BLaER1 (cell line): ENCODE data around the gene SORCS1.

Experiments
- H3K27ac ChIP-seq: shearing (Covaris generic); formaldehyde crosslinking; 2 replicates; pipeline ENCODE4 v1.8.1; 2022
- H3K27me3 ChIP-seq: shearing (Covaris generic); formaldehyde crosslinking; 2 replicates; pipeline ENCODE4 v1.8.1; 2022
- H3K36me3 ChIP-seq: shearing (Covaris generic); formaldehyde crosslinking; 2 replicates; pipeline ENCODE4 v1.8.1; 2022
- H3K4me1 ChIP-seq: shearing (Covaris generic); formaldehyde crosslinking; 2 replicates; pipeline ENCODE4 v1.8.1; 2022
- H3K4me2 ChIP-seq: shearing (Covaris generic); formaldehyde crosslinking; 2 replicates; pipeline ENCODE4 v1.8.1; 2022
- H3K4me3 ChIP-seq: shearing (Covaris generic); formaldehyde crosslinking; 2 replicates; pipeline ENCODE4 v1.8.1; 2022
- H3K9ac ChIP-seq: shearing (Covaris generic); formaldehyde crosslinking; 2 replicates; pipeline ENCODE4 v1.8.1; 2022
- H3K9me3 ChIP-seq: shearing (Covaris generic); formaldehyde crosslinking; 2 replicates; pipeline ENCODE4 v1.8.1; 2022
- H4K20me1 ChIP-seq: shearing (Covaris generic); formaldehyde crosslinking; 2 replicates; pipeline ENCODE4 v1.8.1; 2022
- Cebpa-rat ChIP-seq: shearing (Covaris generic); IDR thresholded peaks from 2 replicates; pipeline ENCODE4 v1.8.1; 2022

SORCS1 gene

GRCh38 chr10:106637873-106638272 lies 526.6 kb downstream of the SORCS1 start:
- no peak overlapping the region for H3K4me3 ChIP-seq
- no peaks in the 10 kb centered on the region for H3K27me3 ChIP-seq
- H3K27ac ChIP-seq = no peak overlapping the region

GRCh38 chr10:106636766-106637491 lies 527.6 kb downstream of the SORCS1 start:
- H3K9ac ChIP-seq = no peak overlapping the region
- H3K4me1 ChIP-seq = peaks cover 28% of the 10 kb centered on the region
- TF ChIP-seq Cebpa-rat = no peak
- H3K4me2 ChIP-seq = peak overlapping the region; percentile 43
- no peaks in the 10 kb centered on the region for H3K9me3 ChIP-seq
- no peak overlapping the region for H3K27ac ChIP-seq
- no peaks in the 10 kb centered on the region for H3K36me3 ChIP-seq
- H3K4me3 ChIP-seq = no peak overlapping the region
- no peaks in the 10 kb centered on the region for H3K27me3 ChIP-seq
- no peaks in the 10 kb centered on the region for H4K20me1 ChIP-seq

More at GRCh38 chr10:106637873-106638272, 526.6 kb downstream of the SORCS1 start:
- Histone ChIP-seq H3K36me3 (no peaks in the 10 kb centered on the region), H4K20me1 (no peaks in the 10 kb centered on the region), H3K4me2 (no peak overlapping the region), H3K4me1 (peaks cover 28% of the 10 kb centered on the region), H3K9ac (no peak overlapping the region), H3K9me3 (no peaks in the 10 kb centered on the region)
- no peak for TF ChIP-seq Cebpa-rat

- Histone ChIP-seq H3K4me3 (no peak overlapping the region), H3K36me3 (no peaks in the 10 kb centered on the region), H3K27me3 (no peaks in the 10 kb centered on the region), H3K4me2 (peak overlapping the region; percentile 43), H4K20me1 (no peaks in the 10 kb centered on the region), H3K9ac (no peak overlapping the region), H3K27ac (no peak overlapping the region), H3K9me3 (no peaks in the 10 kb centered on the region), H3K4me1 (peaks cover 28% of the 10 kb centered on the region)
- TF ChIP-seq Cebpa-rat = no peak
Measured at GRCh38 chr10:106635947-106636346, 528.6 kb downstream of the SORCS1 start.

GRCh38 chr10:106631016-106631702 lies 533.3 kb downstream of the SORCS1 start:
- Histone ChIP-seq H3K36me3 (no peaks in the 10 kb centered on the region), H3K4me3 (no peak overlapping the region), H3K27ac (no peak overlapping the region), H4K20me1 (no peaks in the 10 kb centered on the region), H3K4me2 (no peak overlapping the region), H3K9me3 (no peaks in the 10 kb centered on the region), H3K27me3 (no peaks in the 10 kb centered on the region), H3K9ac (no peak overlapping the region), H3K4me1 (peaks cover 15% of the 10 kb centered on the region)
- TF ChIP-seq Cebpa-rat = no peak

DNA sequence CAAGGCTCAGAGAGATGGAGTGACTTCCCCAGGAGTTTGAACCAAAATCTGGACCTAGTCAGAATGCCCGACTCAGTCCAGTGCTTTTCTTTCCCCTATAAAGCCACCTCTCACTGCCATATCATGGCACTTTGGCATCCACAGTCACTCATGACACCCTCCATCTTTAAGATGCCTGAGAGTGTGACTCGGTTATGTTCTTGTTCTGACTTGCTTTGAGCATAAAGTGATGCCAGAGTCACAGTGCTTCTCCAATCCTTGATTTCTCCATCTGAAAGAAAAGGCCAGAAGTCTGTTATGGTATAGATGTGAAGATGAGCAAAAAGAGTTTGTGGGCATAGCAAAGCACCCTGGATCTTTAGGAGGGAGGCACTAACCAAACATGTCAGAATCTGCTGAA lies 538.1 kb downstream of the SORCS1 start:
- Histone ChIP-seq H3K9ac (no peak overlapping the region), H3K9me3 (no peaks in the 10 kb centered on the region), H3K36me3 (no peaks in the 10 kb centered on the region), H3K4me3 (no peak overlapping the region), H3K27me3 (no peaks in the 10 kb centered on the region), H4K20me1 (no peaks in the 10 kb centered on the region), H3K4me1 (no peaks in the 10 kb centered on the region), H3K27ac (no peak overlapping the region), H3K4me2 (no peak overlapping the region)
- TF ChIP-seq Cebpa-rat = no peak

DNA sequence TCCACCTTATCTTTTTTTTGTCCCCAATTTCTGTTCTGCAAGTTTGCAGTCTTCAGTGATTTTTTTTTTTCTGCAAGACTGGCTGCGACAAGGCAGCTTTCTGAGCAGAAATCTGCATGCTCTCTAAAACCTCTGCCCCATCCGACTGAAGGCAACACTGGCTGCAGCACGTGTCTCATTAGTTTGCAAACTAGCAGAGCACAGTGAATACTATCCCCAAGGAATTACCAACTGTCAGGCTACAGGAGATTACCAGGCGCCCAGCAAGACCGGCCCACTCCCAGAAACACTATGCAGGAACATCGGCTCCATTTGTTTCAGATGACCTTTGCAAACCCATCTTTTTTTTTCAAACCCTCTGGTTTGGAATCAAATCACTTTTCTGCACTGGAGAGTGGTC lies 538.8 kb downstream of the SORCS1 start:
- H4K20me1 ChIP-seq = no peaks in the 10 kb centered on the region
- H3K36me3 ChIP-seq = no peaks in the 10 kb centered on the region
- H3K9me3 ChIP-seq = no peaks in the 10 kb centered on the region
- H3K9ac ChIP-seq = no peak overlapping the region
- H3K4me3 ChIP-seq = no peak overlapping the region
- H3K27me3 ChIP-seq = no peaks in the 10 kb centered on the region
- no peak for TF ChIP-seq Cebpa-rat
- H3K27ac ChIP-seq = no peak overlapping the region
- no peaks in the 10 kb centered on the region for H3K4me1 ChIP-seq
- H3K4me2 ChIP-seq = no peak overlapping the region

DNA sequence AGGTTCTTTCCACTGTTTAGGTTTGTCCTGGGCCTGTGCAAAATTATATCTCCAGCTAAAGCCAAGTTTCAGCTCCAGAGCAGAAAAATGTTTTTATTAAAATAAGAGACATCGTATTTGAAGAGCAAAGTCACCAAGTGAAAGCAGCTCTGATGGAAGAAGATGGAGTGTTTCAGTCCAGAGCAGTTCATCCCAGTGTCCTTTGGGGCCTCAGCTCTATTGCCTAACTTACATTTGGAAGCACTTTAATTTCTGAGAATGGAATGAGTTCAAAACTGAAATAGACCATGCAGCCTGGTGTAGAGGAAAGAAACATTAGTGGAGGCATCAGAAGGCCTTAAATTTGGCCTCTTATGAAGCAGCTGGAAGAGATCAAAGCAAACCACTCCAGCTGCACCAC lies 545.2 kb downstream of the SORCS1 start:
- H3K27me3 ChIP-seq = no peaks in the 10 kb centered on the region
- H3K4me1 ChIP-seq = peaks cover 9% of the 10 kb centered on the region; the same call in 1 of the 2 replicates

GRCh38 chr10:106618646-106619045 lies 545.9 kb downstream of the SORCS1 start:
- H4K20me1 ChIP-seq = no peaks in the 10 kb centered on the region
- no peak overlapping the region for H3K27ac ChIP-seq
- H3K36me3 ChIP-seq = no peaks in the 10 kb centered on the region
- no peak for TF ChIP-seq Cebpa-rat
- no peak overlapping the region for H3K9ac ChIP-seq
- peaks cover 9% of the 10 kb centered on the region; the same call in 1 of the 2 replicates for H3K4me1 ChIP-seq
- no peak overlapping the region for H3K4me2 ChIP-seq
- no peaks in the 10 kb centered on the region for H3K9me3 ChIP-seq
- no peaks in the 10 kb centered on the region for H3K27me3 ChIP-seq
- H3K4me3 ChIP-seq = no peak overlapping the region

More for the DNA sequence above, 545.2 kb downstream of the SORCS1 start:
- H3K9me3 ChIP-seq = no peaks in the 10 kb centered on the region
- no peak overlapping the region for H3K27ac ChIP-seq
- H4K20me1 ChIP-seq = no peaks in the 10 kb centered on the region
- no peak overlapping the region for H3K4me3 ChIP-seq
- no peaks in the 10 kb centered on the region for H3K36me3 ChIP-seq
- H3K4me2 ChIP-seq = no peak overlapping the region
- no peak for TF ChIP-seq Cebpa-rat
- H3K9ac ChIP-seq = no peak overlapping the region

- Histone ChIP-seq H3K27me3 (no peaks in the 10 kb centered on the region), H3K9ac (no peak overlapping the region), H3K4me2 (no peak overlapping the region), H3K4me3 (no peak overlapping the region), H4K20me1 (no peaks in the 10 kb centered on the region), H3K36me3 (no peaks in the 10 kb centered on the region), H3K27ac (no peak overlapping the region), H3K4me1 (peaks cover 9% of the 10 kb centered on the region; the same call in 1 of the 2 replicates), H3K9me3 (no peaks in the 10 kb centered on the region)
- TF ChIP-seq Cebpa-rat = no peak
Measured at GRCh38 chr10:106615081-106615480, 549.4 kb downstream of the SORCS1 start.

DNA sequence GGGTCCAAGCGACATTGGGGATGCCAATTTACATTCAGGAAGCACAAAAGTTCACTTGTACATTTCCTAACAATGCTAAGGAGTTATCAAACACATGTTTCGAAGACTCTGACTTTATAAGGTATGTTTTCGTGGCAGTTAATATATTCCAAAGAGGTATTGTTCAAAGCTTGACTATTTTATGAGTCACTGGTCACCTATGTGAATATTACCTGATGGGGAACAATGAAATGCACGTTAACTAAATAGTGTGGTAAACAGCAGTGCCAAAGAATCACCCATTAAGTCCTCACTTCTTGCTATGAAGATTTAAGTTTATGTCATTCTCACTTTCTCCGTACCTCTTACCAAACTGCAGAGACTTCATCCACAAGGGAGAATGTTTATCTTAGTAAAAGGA lies 550.2 kb downstream of the SORCS1 start:
- Histone ChIP-seq H4K20me1 (no peaks in the 10 kb centered on the region), H3K36me3 (no peaks in the 10 kb centered on the region), H3K4me2 (no peak overlapping the region)

More for the DNA sequence above, 550.2 kb downstream of the SORCS1 start:
- Histone ChIP-seq H3K9me3 (no peaks in the 10 kb centered on the region), H3K4me1 (peaks cover 9% of the 10 kb centered on the region; the same call in 1 of the 2 replicates), H3K27ac (no peak overlapping the region), H3K27me3 (no peaks in the 10 kb centered on the region), H3K9ac (no peak overlapping the region), H3K4me3 (no peak overlapping the region)
- no peak for TF ChIP-seq Cebpa-rat
